PC-3 (cell line): ENCODE results near the gene CCDC60.

Source experiments
- EZH2 ChIP-seq: fragments of 300-600 bp; sonication (generic); IDR thresholded peaks from one replicate; pipeline ENCODE4 v1.6.1; 2017; ENCODE audit warnings: antibody characterized with exemption, mild to moderate bottlenecking, low read length; ENCODE audit not compliant: unreplicated experiment
- TF ChIP-seq, protein P1 (sequence below): fragments of 300-600 bp; sonication (generic); conservative IDR thresholded peaks from 2 replicates; pipeline ENCODE4 v1.5.1; 2017; ENCODE audit warnings: antibody characterized with exemption, low read depth, mild to moderate bottlenecking, low read length

DNA sequence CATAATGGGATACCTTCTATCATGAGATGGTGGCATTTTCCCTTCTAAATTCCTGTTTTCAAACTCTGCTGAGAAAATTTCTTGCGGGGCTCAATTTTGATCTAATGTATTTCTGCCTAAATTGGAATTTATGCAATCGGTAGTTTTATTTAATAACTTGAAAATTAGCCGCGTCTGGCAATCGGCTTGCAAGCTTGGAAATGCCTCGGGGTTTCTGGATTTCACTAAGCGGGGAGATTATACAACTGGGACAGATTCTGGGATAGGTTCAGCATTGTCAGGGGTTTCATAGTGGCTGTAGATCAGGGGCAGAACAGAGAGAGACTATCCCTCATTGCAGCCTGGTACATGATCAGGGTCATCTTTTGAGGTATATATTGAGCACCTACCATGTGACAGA, 8.6 kb downstream of the CCDC60 start:
- TF ChIP-seq, protein P1, sequence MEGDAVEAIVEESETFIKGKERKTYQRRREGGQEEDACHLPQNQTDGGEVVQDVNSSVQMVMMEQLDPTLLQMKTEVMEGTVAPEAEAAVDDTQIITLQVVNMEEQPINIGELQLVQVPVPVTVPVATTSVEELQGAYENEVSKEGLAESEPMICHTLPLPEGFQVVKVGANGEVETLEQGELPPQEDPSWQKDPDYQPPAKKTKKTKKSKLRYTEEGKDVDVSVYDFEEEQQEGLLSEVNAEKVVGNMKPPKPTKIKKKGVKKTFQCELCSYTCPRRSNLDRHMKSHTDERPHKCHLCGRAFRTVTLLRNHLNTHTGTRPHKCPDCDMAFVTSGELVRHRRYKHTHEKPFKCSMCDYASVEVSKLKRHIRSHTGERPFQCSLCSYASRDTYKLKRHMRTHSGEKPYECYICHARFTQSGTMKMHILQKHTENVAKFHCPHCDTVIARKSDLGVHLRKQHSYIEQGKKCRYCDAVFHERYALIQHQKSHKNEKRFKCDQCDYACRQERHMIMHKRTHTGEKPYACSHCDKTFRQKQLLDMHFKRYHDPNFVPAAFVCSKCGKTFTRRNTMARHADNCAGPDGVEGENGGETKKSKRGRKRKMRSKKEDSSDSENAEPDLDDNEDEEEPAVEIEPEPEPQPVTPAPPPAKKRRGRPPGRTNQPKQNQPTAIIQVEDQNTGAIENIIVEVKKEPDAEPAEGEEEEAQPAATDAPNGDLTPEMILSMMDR, result no peak
- no peak for TF ChIP-seq EZH2
